Tibial nerve (tissue), 4 donors: ENCODE data around the gene OSBPL5. TPM values are rescaled to one million over a fixed set of nuclear protein-coding genes. Genes with fewer than 3 reads are reported as not detected.
A peak's percentile ranks its signal among the peaks of the same experiment; 100 is the strongest.

Experiments used
- DNase-seq, 2 donors: peaks; one replicate each; pipeline ENCODE4 v3.0.0-alpha.2; 2019; ENCODE audit warnings: low spot score in 2 of 2
- H3K27ac ChIP-seq, 4 donors: fragments of 200-600 bp; sonication (generic) in 3 of 4; one replicate each; pipeline ENCODE4 v1.5.1; 2017 to 2019; ENCODE audit warnings: mild to moderate bottlenecking in 1 of 4
- H3K27me3 ChIP-seq, 2 donors: fragments of 200-600 bp; sonication (generic) in 1 of 2; one replicate each; pipeline versions ENCODE4 v1.5.1 to v1.6.0; 2017 to 2019
- H3K36me3 ChIP-seq, 3 donors: fragments of 200-600 bp; sonication (generic); one replicate each; pipeline ENCODE4 v1.5.1; 2018 to 2019
- H3K4me1 ChIP-seq, 4 donors: fragments of 200-600 bp; sonication (generic) in 3 of 4; one replicate each; pipeline ENCODE4 v1.5.1; 2017 to 2019
- H3K4me3 ChIP-seq, 4 donors: fragments of 200-600 bp; sonication (generic) in 3 of 4; one replicate each; pipeline ENCODE4 v1.5.1; 2017 to 2019; ENCODE audit warnings: mild to moderate bottlenecking in 1 of 4, moderate library complexity in 1 of 4
- H3K9me3 ChIP-seq, 4 donors: fragments of 200-600 bp; sonication (generic) in 3 of 4; one replicate each; pipeline ENCODE4 v1.5.1; 2017 to 2019
- EP300 ChIP-seq, 2 donors: sonication (generic); formaldehyde crosslinking; IDR thresholded peaks; one replicate each; pipeline ENCODE4 v1.6.1; 2017; ENCODE audit warnings: antibody characterized with exemption in 2 of 2, mild to moderate bottlenecking in 1 of 2
- POLR2A ChIP-seq, 2 donors: fragments of 450-650 bp; IDR thresholded peaks; one replicate each; pipeline ENCODE4 v1.6.1; 2017; ENCODE audit warnings: antibody characterized with exemption in 2 of 2, mild to moderate bottlenecking in 2 of 2, moderate library complexity in 2 of 2
- WGBS, 2 donors: methylation state at CpG; one replicate each; pipeline ENCODE4 v1.1.5; 2018; 5-methylcytosine and 5-hydroxymethylcytosine counted together
- total RNA-seq, 4 donors: library from RNA; depleted of rRNA; stranded (reverse); fragments of >200 nt; gene quantifications; one replicate each; pipeline ENCODE4 v1.1.0, GENCODE V29; 2016
- TF ChIP-seq, protein P1 (sequence below), 5 experiments: fragments of 200-600 bp in 3 of 5; fragments of 450-650 bp in 2 of 5; sonication (generic) in 3 of 5; IDR thresholded peaks; one replicate each; pipeline ENCODE4 v1.5.1; 2016 to 2019; ENCODE audit warnings: antibody characterized with exemption in 5 of 5, mild to moderate bottlenecking in 3 of 5, moderate library complexity in 2 of 5

Gene OSBPL5
- total RNA-seq, 4 donors from 2014 or later, result 58.8 to 168 (median 106) TPM

DNA sequence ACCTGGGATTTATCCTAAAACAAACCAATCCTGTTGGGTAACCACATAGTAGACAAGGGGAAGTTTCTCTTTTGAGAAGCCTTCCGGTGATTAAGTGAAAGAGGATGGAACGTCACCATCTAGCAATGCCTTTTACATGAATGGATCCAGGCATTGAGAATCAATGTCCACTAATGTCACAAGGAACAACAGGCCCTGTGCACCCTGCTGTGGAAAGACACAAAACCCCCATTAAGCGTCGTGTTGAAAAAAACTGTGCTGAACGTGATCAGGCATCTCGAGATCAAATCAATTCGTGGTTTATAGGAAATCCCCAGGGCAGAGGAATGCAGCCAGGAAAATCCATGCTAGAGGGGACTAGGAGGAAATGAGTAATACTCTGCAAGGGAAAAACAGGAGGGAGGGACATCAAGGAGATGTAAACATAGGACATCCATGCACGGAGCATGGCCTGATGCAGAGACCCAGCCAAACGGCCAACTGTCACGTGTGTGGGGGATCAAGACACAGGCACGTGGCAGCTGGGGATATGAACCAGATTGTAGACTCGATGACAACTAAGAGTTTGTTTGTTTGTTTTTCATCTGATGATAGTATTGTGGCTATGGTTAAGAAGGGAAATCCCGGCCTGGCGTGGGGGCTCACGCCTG lies 69.3 kb downstream of the OSBPL5 start:
- H3K4me1 ChIP-seq, result peaks cover 0 to 47% (median 8%) of the 10 kb centered on the region in 4 donors
- TF ChIP-seq EP300 (IDR thresholded peaks at IDR 0.05), result peak in 1 of 2 donors; percentile 78
- TF ChIP-seq, protein P1, sequence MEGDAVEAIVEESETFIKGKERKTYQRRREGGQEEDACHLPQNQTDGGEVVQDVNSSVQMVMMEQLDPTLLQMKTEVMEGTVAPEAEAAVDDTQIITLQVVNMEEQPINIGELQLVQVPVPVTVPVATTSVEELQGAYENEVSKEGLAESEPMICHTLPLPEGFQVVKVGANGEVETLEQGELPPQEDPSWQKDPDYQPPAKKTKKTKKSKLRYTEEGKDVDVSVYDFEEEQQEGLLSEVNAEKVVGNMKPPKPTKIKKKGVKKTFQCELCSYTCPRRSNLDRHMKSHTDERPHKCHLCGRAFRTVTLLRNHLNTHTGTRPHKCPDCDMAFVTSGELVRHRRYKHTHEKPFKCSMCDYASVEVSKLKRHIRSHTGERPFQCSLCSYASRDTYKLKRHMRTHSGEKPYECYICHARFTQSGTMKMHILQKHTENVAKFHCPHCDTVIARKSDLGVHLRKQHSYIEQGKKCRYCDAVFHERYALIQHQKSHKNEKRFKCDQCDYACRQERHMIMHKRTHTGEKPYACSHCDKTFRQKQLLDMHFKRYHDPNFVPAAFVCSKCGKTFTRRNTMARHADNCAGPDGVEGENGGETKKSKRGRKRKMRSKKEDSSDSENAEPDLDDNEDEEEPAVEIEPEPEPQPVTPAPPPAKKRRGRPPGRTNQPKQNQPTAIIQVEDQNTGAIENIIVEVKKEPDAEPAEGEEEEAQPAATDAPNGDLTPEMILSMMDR (IDR thresholded peaks at IDR 0.05), result no peak
- peak overlapping the region in 3 of 4 donors; percentile 23 to 80 (median 74) for H3K27ac ChIP-seq
- peaks cover 0 to 68% (median 0%) of the 10 kb centered on the region in 3 donors for H3K36me3 ChIP-seq
- H3K4me3 ChIP-seq, result no peak overlapping the region
- WGBS, 2 donors, result 26 to 39% methylated on average over 15 of the region's 15 CpGs
- peak in 1 of 2 donors; percentile 43 for DNase-seq
- no peaks in the 10 kb centered on the region for H3K27me3 ChIP-seq
- H3K9me3 ChIP-seq, result no peaks in the 10 kb centered on the region

GRCh38 chr11:3094223-3094824 lies 70.8 kb downstream of the OSBPL5 start:
- 77 to 88% methylated on average over 20 of the region's 21 CpGs for WGBS, 2 donors
- TF ChIP-seq EP300 (IDR thresholded peaks at IDR 0.05) (no peak), POLR2A (IDR thresholded peaks at IDR 0.05) (no peak)
- TF ChIP-seq, protein P1 (IDR thresholded peaks at IDR 0.05), result no peak
- no peaks in the 10 kb centered on the region for H3K27me3 ChIP-seq
- H3K9me3 ChIP-seq, result no peaks in the 10 kb centered on the region
- no peak overlapping the region for H3K4me3 ChIP-seq
- no peak for DNase-seq
- peak overlapping the region in 2 of 4 donors; percentile 74 to 80 for H3K27ac ChIP-seq
- H3K4me1 ChIP-seq, result peaks cover 0 to 47% (median 8%) of the 10 kb centered on the region in 4 donors
- H3K36me3 ChIP-seq, result peaks cover 0 to 70% (median 2%) of the 10 kb centered on the region in 3 donors

DNA sequence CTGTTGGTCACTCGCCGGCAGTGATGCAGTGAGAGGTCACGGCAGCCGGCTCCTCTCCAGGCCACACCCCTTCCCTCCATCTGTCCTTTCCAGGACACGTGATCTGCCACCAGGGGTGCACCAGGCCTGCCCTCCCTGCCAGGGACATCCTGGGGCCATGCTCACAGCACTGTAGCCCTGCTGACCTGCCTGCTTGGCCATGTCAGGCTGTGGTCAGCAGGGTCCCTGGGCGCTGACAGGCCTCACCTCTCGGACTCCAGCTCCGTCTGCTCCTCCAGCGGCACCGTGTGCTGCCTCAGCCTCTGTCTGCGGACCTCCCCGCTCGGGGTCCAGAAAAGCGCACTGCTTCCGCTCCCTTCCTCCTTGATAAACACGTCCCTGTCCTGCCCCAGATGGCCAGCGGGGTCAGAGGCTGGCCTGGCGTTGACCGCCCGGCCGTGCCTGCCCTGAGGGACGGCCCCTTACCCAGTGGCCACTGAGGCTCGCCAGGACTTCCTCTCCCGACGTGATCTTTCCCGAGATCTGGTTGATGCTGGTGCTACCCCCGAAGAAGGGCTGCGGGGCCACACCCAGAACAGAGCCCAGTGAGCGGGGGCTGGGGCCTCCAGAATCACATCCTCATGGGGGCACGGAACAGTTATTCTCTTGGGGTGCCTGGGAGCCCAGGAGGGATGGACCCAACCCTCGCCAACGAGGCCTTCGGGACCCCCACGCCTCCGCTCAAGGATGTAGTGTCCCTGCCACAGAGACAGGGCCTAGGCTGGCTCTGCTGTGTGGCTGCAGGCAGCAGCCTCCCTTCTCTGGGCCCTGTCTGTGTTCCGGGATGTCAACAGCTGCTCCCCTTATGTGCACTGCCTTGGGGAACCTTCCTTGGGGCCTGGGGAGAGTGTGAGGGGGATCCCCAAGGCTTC lies 71.6 kb downstream of the OSBPL5 start:
- no peaks in the 10 kb centered on the region for H3K27me3 ChIP-seq
- peaks cover 0 to 70% (median 2%) of the 10 kb centered on the region in 3 donors for H3K36me3 ChIP-seq
- no peaks in the 10 kb centered on the region for H3K9me3 ChIP-seq
- 82 to 83% methylated on average over 32 to 36 of the region's 36 CpGs for WGBS, 2 donors
- H3K27ac ChIP-seq, result peak overlapping the region in 1 of 4 donors; percentile 74
- TF ChIP-seq, protein P1 (IDR thresholded peaks at IDR 0.05), result peak in 2 of 5 experiments; percentile 9 to 11
- no peak for TF ChIP-seq POLR2A (IDR thresholded peaks at IDR 0.05)
- TF ChIP-seq EP300 (IDR thresholded peaks at IDR 0.05), result no peak
- no peak overlapping the region for H3K4me3 ChIP-seq
- peaks cover 0 to 47% (median 8%) of the 10 kb centered on the region in 4 donors for H3K4me1 ChIP-seq
- DNase-seq, result no peak

DNA sequence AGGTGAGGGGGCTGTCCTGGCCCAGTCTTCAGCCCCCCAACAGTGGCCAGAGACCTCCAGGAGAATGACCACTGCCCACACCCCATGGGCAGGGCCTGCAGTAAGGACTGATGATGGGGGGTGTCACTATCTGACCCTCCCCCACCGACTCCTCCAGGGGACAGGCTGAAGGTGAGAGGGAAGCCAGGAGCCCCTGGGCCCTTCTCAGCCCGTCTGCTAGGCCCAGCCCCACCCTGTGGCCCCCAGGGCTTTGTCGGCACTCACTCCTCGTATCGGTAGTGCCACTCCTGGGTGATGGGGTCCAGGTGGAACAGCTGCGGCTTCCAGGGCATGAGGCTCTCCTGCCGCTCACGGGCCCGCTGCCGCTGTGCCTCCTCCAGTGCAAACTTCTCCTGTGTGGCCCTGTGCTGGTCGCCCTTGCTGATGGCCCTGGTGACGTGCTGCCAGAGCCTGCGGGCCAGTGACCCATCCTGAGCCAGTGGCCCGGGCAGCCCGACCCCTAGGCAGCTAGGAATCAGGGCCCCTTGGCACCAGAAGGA lies 72.4 kb downstream of the OSBPL5 start:
- Histone ChIP-seq H3K9me3 (no peaks in the 10 kb centered on the region), H3K4me1 (peaks cover 0 to 47% (median 8%) of the 10 kb centered on the region in 4 donors), H3K27me3 (no peaks in the 10 kb centered on the region), H3K36me3 (peaks cover 0 to 72% (median 2%) of the 10 kb centered on the region in 3 donors), H3K4me3 (no peak overlapping the region), H3K27ac (peak overlapping the region in 1 of 4 donors; percentile 17)
- TF ChIP-seq, protein P1 (IDR thresholded peaks at IDR 0.05), result no peak
- TF ChIP-seq POLR2A (IDR thresholded peaks at IDR 0.05) (no peak), EP300 (IDR thresholded peaks at IDR 0.05) (no peak)
- no peak for DNase-seq
- WGBS, 2 donors, result 80 to 92% methylated on average over 9 to 12 of the region's 15 CpGs
